ENCODE measurements around the gene AGAP3.

GRCh38 chr7:151081170-151082101 lies 4.8 kb upstream of the AGAP3 start:
- TF ChIP-seq CTCF (IDR thresholded peaks at IDR 0.05; ENCODE audit: insufficient read depth, low read depth, low read length) (no peak), EZH2 (IDR thresholded peaks at IDR 0.05; ENCODE audit: insufficient read depth, low read length) (no peak)

Measured in astrocyte (in vitro differentiated cells and primary cell).